IMR-90 (cell line): Measurements from ENCODE around the gene SPRED2. TPM values are rescaled to one million over a fixed set of nuclear protein-coding genes. Genes with fewer than 3 reads are reported as not detected.

Experiments
- ATAC-seq: fragments of 200-7000 bp; cut with Tn5 transposase; 2 replicates; pipeline ENCODE4 v1.9.1; 2020; ENCODE audit warnings: low read depth, mild to moderate bottlenecking, moderate library complexity
- BruUV-seq: library from RNA; stranded (reverse); fragments of 400-500 nt; replicated peaks from 2 replicates; lab custom pipeline; 2021; lab: Mats Ljungman, UMichigan
- CTCF ChIA-PET: fragments of 300-600 bp; formaldehyde crosslinking; extraction: SDS; loops from one replicate; lab custom pipeline; 2021; ENCODE audit warnings: antibody characterized with exemption; lab: Yijun Ruan, JAX
- POLR2A ChIA-PET: fragments of 300-600 bp; sonication (Branson Sonifier 250); formaldehyde crosslinking; loops from one replicate; lab custom pipeline; 2022; ENCODE audit warnings: antibody characterized with exemption; ENCODE audit not compliant: unreplicated experiment; lab: Charles Lee
- DNase-seq: peaks from one replicate; pipeline ENCODE4 v3.0.0; 2013
- H2AFZ ChIP-seq: replicated peaks from 2 replicates; pipeline ENCODE3; 2013; ENCODE audit warnings: low read length, mild to moderate bottlenecking; ENCODE audit not compliant: poor library complexity
- H2AK5ac ChIP-seq: 2 replicates; pipeline ENCODE4 v1.6.1; 2013; ENCODE audit warnings: low read depth, low read length, inconsistent platforms
- H2AK9ac ChIP-seq: replicated peaks from 2 replicates; pipeline ENCODE3; 2013; ENCODE audit warnings: mild to moderate bottlenecking, low read depth, low read length, moderate library complexity; ENCODE audit not compliant: poor library complexity
- H2BK120ac ChIP-seq: 2 replicates; pipeline ENCODE4 v1.6.1; 2013; ENCODE audit warnings: low read depth, low read length, inconsistent platforms
- H2BK15ac ChIP-seq: 3 replicates; pipeline ENCODE4 v1.6.1; 2013; ENCODE audit warnings: low read depth, low read length, inconsistent platforms
- H2BK20ac ChIP-seq: 2 replicates; pipeline ENCODE4 v1.6.1; 2013; ENCODE audit warnings: low read depth, mild to moderate bottlenecking, inconsistent platforms, low read length, moderate library complexity
- H2BK5ac ChIP-seq: 2 replicates; pipeline ENCODE4 v1.6.1; 2013; ENCODE audit warnings: mild to moderate bottlenecking, low read depth, low read length, inconsistent platforms; ENCODE audit not compliant: poor library complexity, severe bottlenecking
- H3K14ac ChIP-seq: replicated peaks from 2 replicates; pipeline ENCODE4 v1.6.1; 2013; ENCODE audit warnings: low read depth, low read length, inconsistent platforms
- H3K18ac ChIP-seq: 2 replicates; pipeline ENCODE4 v1.6.1; 2013; ENCODE audit warnings: low read depth, low read length, control low read depth
- H3K23ac ChIP-seq: 2 replicates; pipeline ENCODE4 v1.6.1; 2013; ENCODE audit warnings: low read depth, low read length, inconsistent platforms
- H3K27ac ChIP-seq: 2 replicates; pipeline ENCODE4 v1.5.1; 2013; ENCODE audit warnings: mild to moderate bottlenecking, control low read depth, low read length; ENCODE audit not compliant: insufficient read depth
- H3K27me3 ChIP-seq: 2 replicates; pipeline ENCODE4 v1.6.1; 2013; ENCODE audit warnings: low read length; ENCODE audit not compliant: control insufficient read depth, insufficient read depth
- H3K36me3 ChIP-seq: 2 replicates; pipeline ENCODE4 v1.6.1; 2013; ENCODE audit warnings: low read length, mixed read lengths; ENCODE audit not compliant: control insufficient read depth, insufficient read depth
- H3K4ac ChIP-seq: 2 replicates; pipeline ENCODE4 v1.6.1; 2013; ENCODE audit warnings: low read depth, low read length, inconsistent platforms
- H3K4me1 ChIP-seq: 2 replicates; pipeline ENCODE4 v1.6.1; 2013; ENCODE audit warnings: low read length, mixed read lengths; ENCODE audit not compliant: control insufficient read depth, insufficient read depth
- H3K4me2 ChIP-seq: 2 replicates; pipeline ENCODE4 v1.6.1; 2013; ENCODE audit warnings: low read depth, mild to moderate bottlenecking, control low read depth, low read length, moderate library complexity
- H3K4me3 ChIP-seq: 2 replicates; pipeline ENCODE4 v1.5.1; 2013; ENCODE audit warnings: low read depth, mild to moderate bottlenecking, control low read depth, low read length, moderate library complexity; ENCODE audit not compliant: insufficient read depth
- H3K56ac ChIP-seq: 2 replicates; pipeline ENCODE4 v1.6.1; 2013; ENCODE audit warnings: low read length, inconsistent platforms; ENCODE audit not compliant: insufficient read depth; ENCODE audit errors: extremely low read depth
- H3K79me1 ChIP-seq, 2 experiments: 2 replicates each; pipeline ENCODE4 v1.6.1; 2013; ENCODE audit warnings: low read length in 2 of 2, inconsistent platforms in 1 of 2, low read depth in 1 of 2
- H3K9ac ChIP-seq: 2 replicates; pipeline ENCODE4 v1.6.1; 2013; ENCODE audit warnings: low read depth, low read length, control low read depth
- H3K9me1 ChIP-seq: 2 replicates; pipeline ENCODE4 v1.6.1; 2013; ENCODE audit warnings: low read length, inconsistent platforms; ENCODE audit not compliant: insufficient read depth
- H3K9me3 ChIP-seq: 2 replicates; pipeline ENCODE4 v1.6.1; 2013; ENCODE audit warnings: low read length; ENCODE audit not compliant: control insufficient read depth, insufficient read depth
- H4K20me1 ChIP-seq: 2 replicates; pipeline ENCODE4 v1.6.1; 2013; ENCODE audit warnings: low read length, inconsistent platforms; ENCODE audit not compliant: insufficient read depth
- H4K5ac ChIP-seq: 2 replicates; pipeline ENCODE4 v1.6.1; 2013; ENCODE audit warnings: mild to moderate bottlenecking, low read depth, low read length, control low read depth
- H4K8ac ChIP-seq, 2 experiments: 2 replicates each; pipeline ENCODE4 v1.6.1; 2013; ENCODE audit warnings: low read depth in 2 of 2, low read length in 2 of 2, control low read depth in 1 of 2, inconsistent platforms in 1 of 2
- H4K91ac ChIP-seq: 2 replicates; pipeline ENCODE4 v1.6.1; 2013; ENCODE audit warnings: low read depth, low read length, inconsistent platforms; ENCODE audit not compliant: insufficient read depth
- FOS ChIP-seq: fragments of 150-350 bp; IDR thresholded peaks from 2 replicates; pipeline ENCODE4 v1.6.1; 2016; ENCODE audit warnings: low read depth, low read length
- SMC3 ChIP-seq: fragments of 150-350 bp; IDR thresholded peaks from 2 replicates; pipeline ENCODE4 v1.6.1; 2016; ENCODE audit warnings: low read depth, mild to moderate bottlenecking, antibody characterized with exemption, low read length, moderate library complexity
- WGBS, 2 experiments: methylation state at CpG; one replicate each; pipeline versions ENCODE4 v1.1.5 to v1.1.7; 2013; ENCODE audit warnings: missing lambda C conversion rate in 2 of 2; ENCODE audit not compliant: insufficient read length in 1 of 2; ENCODE audit errors: extremely low coverage in 2 of 2; 5-methylcytosine and 5-hydroxymethylcytosine counted together
- dilution Hi-C: fragments of 300-500 bp; cut with HindIII; formaldehyde crosslinking; loops from one replicate; pipeline ENCODE4 v1.14.3; 2018; ENCODE audit warnings: low sequenced_read_pairs; ENCODE audit not compliant: unreplicated experiment
- in situ Hi-C: fragments of 300-500 bp; cut with MboI; formaldehyde crosslinking; loops from 3 replicates; pipeline ENCODE4 v1.14.3; 2019; ENCODE audit warnings: low sequenced_read_pairs, inconsistent platforms, mixed read lengths
- intact Hi-C: fragments of 100-400 bp; cut with micrococcal nuclease; formaldehyde crosslinking; loops from 2 replicates; pipeline ENCODE4 v1.10.0; 2022
- polyA plus RNA-seq, 3 experiments: library from polyadenylated mRNA; depleted of rRNA; stranded (reverse); fragments of >200 nt; gene quantifications; 2 replicates each; pipeline ENCODE4 v1.2.3, GENCODE V29; 2012; ENCODE audit warnings: low replicate concordance in 1 of 3
- total RNA-seq: library from RNA; depleted of rRNA; stranded (reverse); fragments of >200 nt; gene quantifications from 2 replicates; pipeline ENCODE4 v1.2.3, GENCODE V29; 2012
- TF ChIP-seq, protein P1 (sequence below): fragments of 150-350 bp; IDR thresholded peaks from 2 replicates; pipeline ENCODE4 v1.6.1; 2016; ENCODE audit warnings: low read depth, mild to moderate bottlenecking, low read length, moderate library complexity, borderline replicate concordance

Gene SPRED2
- total and polyA plus RNA-seq, 2 of the 4 experiments (the other 2 are of a cell fraction), result 4.8 to 18.7 TPM

DNA sequence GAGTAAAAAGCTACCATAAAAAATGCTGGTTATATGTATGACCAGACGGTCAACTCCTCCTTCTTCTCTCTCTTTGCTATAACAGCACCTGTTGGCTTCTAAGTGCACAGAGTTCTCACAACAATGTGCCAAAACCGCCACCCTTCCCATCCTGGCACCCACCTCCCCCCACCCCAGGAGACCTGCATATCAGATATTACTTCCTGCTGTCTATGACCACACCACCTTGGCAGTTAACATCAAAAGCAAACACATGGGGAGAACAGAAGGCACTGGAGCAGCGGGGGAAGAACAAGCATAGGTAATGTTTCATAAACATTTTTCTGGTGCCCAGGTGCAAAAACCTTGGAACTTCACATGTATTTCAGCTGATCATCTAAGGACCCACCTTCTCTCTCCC, 15.5 kb downstream of the SPRED2 start:
- H3K4me1 ChIP-seq, result peaks cover 15% of the 10 kb centered on the region
- no peak overlapping the region for H3K27ac ChIP-seq
- H3K23ac ChIP-seq, result no peak overlapping the region
- no TSS peak for BruUV-seq
- no CpG with 5 or more reads among the region's 3 CpGs for WGBS, 2 experiments
- no peak overlapping the region for H2BK120ac ChIP-seq
- no peak overlapping the region for H3K56ac ChIP-seq
- no peak overlapping the region for H3K4me2 ChIP-seq
- no peak overlapping the region for H2AFZ ChIP-seq
- no peaks in the 10 kb centered on the region for H3K9me3 ChIP-seq
- H3K27me3 ChIP-seq, result no peaks in the 10 kb centered on the region
- no peak overlapping the region for H2BK20ac ChIP-seq
- no peak overlapping the region for H3K4me3 ChIP-seq
- H4K8ac ChIP-seq, result no peak overlapping the region
- intact Hi-C loops, result no loop called here
- H4K91ac ChIP-seq, result no peak overlapping the region
- dilution Hi-C loops, result no loop called here
- H3K9me1 ChIP-seq, result peaks cover 32% of the 10 kb centered on the region
- no peak overlapping the region for H3K14ac ChIP-seq
- H2BK15ac ChIP-seq, result no peak overlapping the region
- no peak overlapping the region for H2BK5ac ChIP-seq
- in situ Hi-C loops, result no loop called here
- TF ChIP-seq SMC3 (no peak), FOS (no peak)
- TF ChIP-seq, protein P1, sequence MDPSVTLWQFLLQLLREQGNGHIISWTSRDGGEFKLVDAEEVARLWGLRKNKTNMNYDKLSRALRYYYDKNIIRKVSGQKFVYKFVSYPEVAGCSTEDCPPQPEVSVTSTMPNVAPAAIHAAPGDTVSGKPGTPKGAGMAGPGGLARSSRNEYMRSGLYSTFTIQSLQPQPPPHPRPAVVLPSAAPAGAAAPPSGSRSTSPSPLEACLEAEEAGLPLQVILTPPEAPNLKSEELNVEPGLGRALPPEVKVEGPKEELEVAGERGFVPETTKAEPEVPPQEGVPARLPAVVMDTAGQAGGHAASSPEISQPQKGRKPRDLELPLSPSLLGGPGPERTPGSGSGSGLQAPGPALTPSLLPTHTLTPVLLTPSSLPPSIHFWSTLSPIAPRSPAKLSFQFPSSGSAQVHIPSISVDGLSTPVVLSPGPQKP, result no peak
- H3K36me3 ChIP-seq, result no peaks in the 10 kb centered on the region
- ATAC-seq (no peak), DNase-seq (no peak)
- peaks cover 63 to 87% of the 10 kb centered on the region in 2 experiments for H3K79me1 ChIP-seq
- H3K9ac ChIP-seq, result no peak overlapping the region
- ChIA-PET CTCF (interaction anchor here (0.6 kb wide), 1 partner anchor 1799 kb away, joined by 3 read pairs; no protein-coding TSS in a partner anchor), POLR2A (no interaction called here)
- H4K20me1 ChIP-seq, result peaks cover 89% of the 10 kb centered on the region
- no peak overlapping the region for H2AK5ac ChIP-seq
- no peak overlapping the region for H2AK9ac ChIP-seq
- no peak overlapping the region for H3K18ac ChIP-seq
- no peak overlapping the region for H3K4ac ChIP-seq
- H4K5ac ChIP-seq, result no peak overlapping the region
